A673 (cell line): ENCODE data around the gene SLC24A2. TPM values are rescaled to one million over a fixed set of nuclear protein-coding genes. Genes with fewer than 3 reads are reported as not detected.

Source experiments
- BruUV-seq: library from RNA; stranded (reverse); fragments of 400-500 nt; replicated peaks from 2 replicates; lab custom pipeline; 2021; lab: Mats Ljungman, UMichigan
- CTCF ChIA-PET: fragments of 300-600 bp; sonication (Branson Sonifier 250); formaldehyde crosslinking; loops from one replicate; lab custom pipeline; 2022; ENCODE audit warnings: antibody characterized with exemption; lab: Charles Lee
- POLR2A ChIA-PET: fragments of 300-600 bp; sonication (Branson Sonifier 250); formaldehyde crosslinking; loops from one replicate; lab custom pipeline; 2022; ENCODE audit warnings: antibody characterized with exemption; ENCODE audit not compliant: low non-redundant PET; lab: Charles Lee
- DNase-seq: peaks from one replicate; pipeline ENCODE4 v3.0.0-alpha.2; 2015; ENCODE audit warnings: low spot score
- H3K27ac ChIP-seq: fragments of 200-600 bp; sonication (generic); 2 replicates; pipeline ENCODE4 v1.5.1; 2016; ENCODE audit warnings: mixed run types, low read depth, mild to moderate bottlenecking, mixed read lengths, antibody characterized with exemption, low read length; ENCODE audit not compliant: poor library complexity, severe bottlenecking
- H3K27me3 ChIP-seq: fragments of 200-600 bp; sonication (generic); replicated peaks from 2 replicates; pipeline ENCODE4 v1.6.1; 2017; ENCODE audit warnings: mixed run types, low read depth, mild to moderate bottlenecking, mixed read lengths, antibody characterized with exemption, low read length; ENCODE audit not compliant: insufficient read depth, poor library complexity
- H3K36me3 ChIP-seq: fragments of 200-600 bp; sonication (generic); 2 replicates; pipeline ENCODE4 v1.6.1; 2016; ENCODE audit warnings: mixed run types, mild to moderate bottlenecking, mixed read lengths, antibody characterized with exemption, low read length; ENCODE audit not compliant: insufficient read depth, poor library complexity, severe bottlenecking
- H3K4me1 ChIP-seq: fragments of 200-600 bp; sonication (generic); 2 replicates; pipeline ENCODE4 v1.6.1; 2017; ENCODE audit warnings: mixed run types, mild to moderate bottlenecking, mixed read lengths, antibody characterized with exemption, low read length; ENCODE audit not compliant: insufficient read depth, poor library complexity, severe bottlenecking
- H3K4me3 ChIP-seq: fragments of 200-600 bp; sonication (generic); 2 replicates; pipeline ENCODE4 v1.5.1; 2016; ENCODE audit warnings: low read depth, mixed run types, mild to moderate bottlenecking, mixed read lengths, low read length; ENCODE audit not compliant: poor library complexity, severe bottlenecking
- H3K9me3 ChIP-seq: fragments of 200-600 bp; sonication (generic); 2 replicates; pipeline ENCODE4 v1.6.1; 2016; ENCODE audit warnings: mixed run types, low read depth, mild to moderate bottlenecking, mixed read lengths, antibody characterized with exemption, low read length; ENCODE audit not compliant: poor library complexity, severe bottlenecking
- CTCF ChIP-seq: fragments of 300-800, 200-600 bp; sonication (generic); conservative IDR thresholded peaks from 2 replicates; pipeline ENCODE4 v1.5.1; 2017; ENCODE audit warnings: low read depth, mild to moderate bottlenecking, antibody characterized with exemption, low read length, moderate library complexity, mixed read lengths
- EZH2 ChIP-seq: fragments of 200-600 bp; sonication (generic); IDR thresholded peaks from 2 replicates; pipeline ENCODE4 v1.6.1; 2017; ENCODE audit warnings: borderline replicate concordance, low read depth, mild to moderate bottlenecking, mixed read lengths, antibody characterized with exemption, low read length; ENCODE audit not compliant: poor library complexity, severe bottlenecking
- intact Hi-C: fragments of 100-400 bp; cut with micrococcal nuclease; formaldehyde crosslinking; loops from one replicate; pipeline ENCODE4 v1.10.0; 2022; ENCODE audit not compliant: unreplicated experiment
- total RNA-seq: library from RNA; stranded (reverse); gene quantifications from 2 replicates; pipeline ENCODE4 v1.2.3, GENCODE V29; 2021

Gene SLC24A2
- total RNA-seq, 1 experiment from 2014 or later, result not detected

DNA sequence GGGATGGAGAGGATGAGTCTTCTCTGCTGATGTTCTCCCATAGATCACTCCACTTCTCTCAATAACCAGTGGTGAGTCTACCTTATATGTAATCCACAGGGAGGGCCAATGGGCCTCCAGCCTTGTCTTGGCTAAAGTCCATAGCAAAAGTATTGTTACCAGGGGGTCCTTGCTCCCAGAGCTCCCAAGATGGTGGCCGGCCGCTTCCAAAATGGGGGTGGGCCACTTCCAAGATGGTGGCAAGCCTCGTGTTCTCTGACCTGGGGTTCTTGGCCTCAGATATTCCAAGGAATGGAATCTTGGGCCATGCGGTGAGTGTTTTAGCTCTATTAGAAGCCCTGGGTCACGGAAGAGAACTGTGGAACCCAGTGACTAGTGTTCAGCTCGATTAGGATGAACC, 12.0 kb upstream of the SLC24A2 start:
- Histone ChIP-seq H3K9me3 (no peaks in the 10 kb centered on the region), H3K27ac (no peak overlapping the region), H3K4me1 (no peaks in the 10 kb centered on the region), H3K4me3 (no peak overlapping the region), H3K36me3 (no peaks in the 10 kb centered on the region), H3K27me3 (no peaks in the 10 kb centered on the region)
- no TSS peak for BruUV-seq
- intact Hi-C loops, result no loop called here
- CTCF ChIA-PET, result no interaction called here
- DNase-seq, result no peak
- POLR2A ChIA-PET, result no interaction called here
- TF ChIP-seq CTCF (no peak), EZH2 (no peak)

GRCh38 chr9:19799784-19800183, 10.9 kb upstream of the SLC24A2 start:
- POLR2A ChIA-PET, result no interaction called here
- intact Hi-C loops, result no loop called here
- Histone ChIP-seq H3K4me1 (no peaks in the 10 kb centered on the region), H3K27ac (no peak overlapping the region), H3K36me3 (no peaks in the 10 kb centered on the region), H3K9me3 (no peaks in the 10 kb centered on the region), H3K27me3 (no peaks in the 10 kb centered on the region), H3K4me3 (no peak overlapping the region)
- no peak for DNase-seq
- CTCF ChIA-PET, result no interaction called here
- TF ChIP-seq EZH2 (no peak), CTCF (no peak)
- BruUV-seq, result no TSS peak

DNA sequence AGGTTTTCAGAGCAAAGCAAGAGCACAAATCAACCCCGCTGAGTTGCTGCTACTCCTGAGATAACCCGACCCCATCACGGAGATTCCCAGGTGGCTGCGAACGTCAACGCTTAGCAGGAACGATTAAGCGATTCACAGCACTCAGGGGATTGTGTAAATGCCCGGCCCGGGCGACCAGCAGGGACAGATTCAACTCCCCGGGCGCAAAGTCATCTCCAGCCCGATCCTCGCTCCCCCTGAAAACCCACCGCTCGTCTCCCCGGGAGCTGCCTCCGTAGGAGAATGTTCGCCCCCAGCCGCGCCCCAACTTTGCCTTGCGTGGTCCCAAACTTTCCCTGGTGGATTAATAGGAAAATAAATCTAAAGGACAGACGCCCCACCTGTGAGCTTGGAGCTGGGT, 685 bp downstream of the SLC24A2 start:
- peaks cover 52% of the 10 kb centered on the region for H3K27me3 ChIP-seq
- no peak for DNase-seq
- TF ChIP-seq CTCF (no peak), EZH2 (no peak)
- H3K4me1 ChIP-seq, result no peaks in the 10 kb centered on the region
- no peak overlapping the region for H3K4me3 ChIP-seq
- intact Hi-C loops, result no loop called here
- POLR2A ChIA-PET, result no interaction called here
- no peaks in the 10 kb centered on the region for H3K36me3 ChIP-seq
- CTCF ChIA-PET, result no interaction called here
- no peak overlapping the region for H3K27ac ChIP-seq
- H3K9me3 ChIP-seq, result no peaks in the 10 kb centered on the region
- no TSS peak for BruUV-seq
